BLaER1 treated with 17β-estradiol and CSF1 and Interleukin-3, amounts not matched to agents 10 nM and 100 nM (cell line): ENCODE data around the gene CCDC91.

Source experiments
- H3K27ac ChIP-seq, 11 experiments: shearing (Covaris generic); formaldehyde crosslinking; 2 replicates each; pipeline ENCODE4 v1.8.1; 2022
- H3K27me3 ChIP-seq, 11 experiments: shearing (Covaris generic); formaldehyde crosslinking; 2 replicates each; pipeline ENCODE4 v1.8.1; 2022
- H3K36me3 ChIP-seq, 11 experiments: shearing (Covaris generic); formaldehyde crosslinking; 2 replicates each; pipeline ENCODE4 v1.8.1; 2022
- H3K4me1 ChIP-seq, 10 experiments: shearing (Covaris generic); formaldehyde crosslinking; 2 replicates each; pipeline ENCODE4 v1.8.1; 2022
- H3K4me2 ChIP-seq, 11 experiments: shearing (Covaris generic); formaldehyde crosslinking; 2 replicates each; pipeline ENCODE4 v1.8.1; 2022
- H3K4me3 ChIP-seq, 10 experiments: shearing (Covaris generic); formaldehyde crosslinking; 2 replicates each; pipeline ENCODE4 v1.8.1; 2022
- H3K9ac ChIP-seq, 11 experiments: shearing (Covaris generic); formaldehyde crosslinking; 2 replicates each; pipeline ENCODE4 v1.8.1; 2022
- H3K9me3 ChIP-seq, 11 experiments: shearing (Covaris generic); formaldehyde crosslinking; replicated peaks in 1 of 11; 2 replicates each; pipeline ENCODE4 v1.8.1; 2022
- H4K20me1 ChIP-seq, 11 experiments: shearing (Covaris generic); formaldehyde crosslinking; 2 replicates each; pipeline ENCODE4 v1.8.1; 2022
- Cebpa-rat ChIP-seq, 11 experiments: shearing (Covaris generic); IDR thresholded peaks; 2 replicates each; pipeline ENCODE4 v1.8.1; 2022

Gene CCDC91

GRCh38 chr12:28390761-28391385 lies 200.6 kb downstream of the CCDC91 start:
- TF ChIP-seq Cebpa-rat (IDR thresholded peaks at IDR 0.05): no peak
- Histone ChIP-seq H3K36me3 (peaks cover 0 to 45% (median 4%) of the 10 kb centered on the region in 11 experiments; a peak in 7 of 22 replicates), H3K27me3 (no peaks in the 10 kb centered on the region), H3K4me1 (peaks cover 0 to 30% (median 10%) of the 10 kb centered on the region in 10 experiments; a peak in 10 of 20 replicates), H3K4me2 (peak overlapping the region in 2 of 11 experiments; percentile 16 to 28; a peak in 2 of 22 replicates), H3K9me3 (peaks cover 0 to 7% (median 0%) of the 10 kb centered on the region in 11 experiments; a peak in 5 of 22 replicates), H3K9ac (no peak overlapping the region), H3K4me3 (no peak overlapping the region), H4K20me1 (no peaks in the 10 kb centered on the region), H3K27ac (no peak overlapping the region)

- Histone ChIP-seq H3K36me3 (peaks cover 0 to 31% (median 7%) of the 10 kb centered on the region in 11 experiments; a peak in 15 of 22 replicates), H3K27me3 (no peaks in the 10 kb centered on the region), H3K4me1 (no peaks in the 10 kb centered on the region), H3K9ac (no peak overlapping the region), H3K4me3 (no peak overlapping the region), H3K4me2 (no peak overlapping the region), H4K20me1 (no peaks in the 10 kb centered on the region), H3K27ac (no peak overlapping the region), H3K9me3 (peaks cover 0 to 12% (median 6%) of the 10 kb centered on the region in 11 experiments; a peak in 12 of 22 replicates)
- no peak for TF ChIP-seq Cebpa-rat (IDR thresholded peaks at IDR 0.05)
These were observed 219.6 kb downstream of the CCDC91 start for GRCh38 chr12:28409892-28410291.

DNA sequence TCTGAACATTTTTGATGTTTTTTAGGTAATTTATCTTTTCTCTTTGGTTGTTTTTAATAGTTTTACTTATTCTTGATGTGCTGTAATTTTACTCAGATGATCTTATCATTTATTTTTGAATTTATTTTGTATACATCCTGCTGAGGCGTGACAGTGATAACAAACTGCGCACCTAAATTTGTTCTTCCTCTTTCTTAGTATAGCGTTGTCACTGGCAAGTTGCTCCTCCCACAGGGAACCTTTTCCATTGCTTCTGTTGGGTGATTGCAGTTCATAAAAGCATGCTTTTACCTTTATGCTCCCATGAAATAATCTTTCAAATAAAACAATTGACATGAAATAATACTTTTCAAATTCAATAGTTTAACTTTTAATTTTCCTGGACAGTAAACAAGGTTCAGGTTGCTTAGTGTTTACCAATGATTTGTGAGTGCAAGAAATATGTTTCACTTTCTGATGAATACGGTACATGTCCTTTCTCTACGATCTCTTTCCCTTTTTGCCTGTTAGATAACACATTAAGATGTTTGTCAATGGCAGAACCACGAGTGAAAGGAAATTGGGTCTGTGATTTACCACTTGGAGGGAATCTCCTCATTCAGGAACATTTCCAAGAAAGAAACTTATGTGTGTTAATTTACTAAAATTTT lies 223.3 kb downstream of the CCDC91 start:
- Histone ChIP-seq H3K36me3 (peaks cover 0 to 20% (median 7%) of the 10 kb centered on the region in 11 experiments; a peak in 15 of 22 replicates), H3K4me3 (no peak overlapping the region), H3K9me3 (peaks cover 0 to 12% (median 6%) of the 10 kb centered on the region in 11 experiments; a peak in 12 of 22 replicates), H3K9ac (no peak overlapping the region), H3K27me3 (no peaks in the 10 kb centered on the region), H3K4me2 (no peak overlapping the region), H4K20me1 (no peaks in the 10 kb centered on the region), H3K4me1 (no peaks in the 10 kb centered on the region), H3K27ac (no peak overlapping the region)
- TF ChIP-seq Cebpa-rat (IDR thresholded peaks at IDR 0.05): no peak

- no peaks in the 10 kb centered on the region for H3K4me1 ChIP-seq
- no peaks in the 10 kb centered on the region for H3K27me3 ChIP-seq
- no peak overlapping the region for H3K9ac ChIP-seq
- no peak overlapping the region for H3K4me3 ChIP-seq
- H3K27ac ChIP-seq: no peak overlapping the region
- peaks cover 0 to 12% (median 6%) of the 10 kb centered on the region in 11 experiments; a peak in 12 of 22 replicates for H3K9me3 ChIP-seq
- H4K20me1 ChIP-seq: no peaks in the 10 kb centered on the region
- H3K36me3 ChIP-seq: peaks cover 0 to 19% (median 7%) of the 10 kb centered on the region in 11 experiments; a peak in 15 of 22 replicates
- H3K4me2 ChIP-seq: no peak overlapping the region
- TF ChIP-seq Cebpa-rat (IDR thresholded peaks at IDR 0.05): no peak
These were observed 225.5 kb downstream of the CCDC91 start for GRCh38 chr12:28415755-28416154.

- Histone ChIP-seq H3K27ac (no peak overlapping the region), H3K9me3 (peaks cover 0 to 6% (median 0%) of the 10 kb centered on the region in 11 experiments; a peak in 3 of 22 replicates), H4K20me1 (no peaks in the 10 kb centered on the region), H3K27me3 (no peaks in the 10 kb centered on the region), H3K4me3 (no peak overlapping the region), H3K36me3 (peaks cover 0 to 7% (median 0%) of the 10 kb centered on the region in 11 experiments; a peak in 1 of 22 replicates), H3K9ac (no peak overlapping the region), H3K4me1 (no peaks in the 10 kb centered on the region), H3K4me2 (no peak overlapping the region)
- TF ChIP-seq Cebpa-rat (IDR thresholded peaks at IDR 0.05): no peak
These were observed 231.1 kb downstream of the CCDC91 start for GRCh38 chr12:28421374-28421773.

DNA sequence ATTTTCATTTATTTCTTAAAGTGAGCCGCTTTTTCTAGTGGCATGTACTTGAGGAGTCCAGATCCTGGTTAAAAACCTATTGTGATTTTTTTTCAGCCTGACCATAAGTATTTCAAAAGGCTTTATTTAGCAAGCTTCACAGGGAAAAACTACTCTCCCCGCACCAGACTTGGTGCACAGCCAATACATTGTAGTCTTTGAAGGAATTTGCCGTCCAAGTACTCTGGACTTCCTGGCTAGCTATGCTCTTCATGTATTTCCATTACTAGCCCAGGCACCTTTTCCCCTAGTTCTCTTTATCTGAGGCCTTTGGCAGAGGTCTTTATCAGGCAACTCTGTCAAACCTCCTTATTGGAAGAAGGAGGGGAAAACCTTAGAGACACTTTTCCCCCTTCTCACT lies 234.7 kb downstream of the CCDC91 start:
- no peak for TF ChIP-seq Cebpa-rat (IDR thresholded peaks at IDR 0.05)
- H3K27me3 ChIP-seq: no peaks in the 10 kb centered on the region

DNA sequence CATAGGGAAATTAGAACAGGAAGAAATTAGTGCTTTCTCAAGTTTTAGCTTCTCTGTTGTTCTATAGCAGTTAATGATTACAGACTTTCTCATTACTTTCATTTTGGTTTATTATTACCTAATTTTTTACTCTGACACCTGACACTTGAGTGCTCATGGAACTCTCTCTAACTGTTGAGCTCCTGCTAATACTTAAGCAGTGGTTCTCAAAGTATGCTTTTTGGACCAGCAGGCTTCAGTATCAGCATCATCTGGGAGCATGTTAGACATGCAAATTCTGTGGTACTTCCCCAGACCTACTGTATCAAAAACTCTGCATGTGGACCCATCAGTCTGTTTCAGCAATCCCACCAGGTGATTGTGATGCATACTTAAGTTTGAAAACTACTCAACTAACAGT lies 235.3 kb downstream of the CCDC91 start:
- Histone ChIP-seq H4K20me1 (no peaks in the 10 kb centered on the region), H3K9ac (no peak overlapping the region), H3K4me3 (no peak overlapping the region), H3K4me1 (no peaks in the 10 kb centered on the region), H3K27ac (no peak overlapping the region), H3K9me3 (peaks cover 0 to 6% (median 0%) of the 10 kb centered on the region in 11 experiments; a peak in 3 of 22 replicates), H3K4me2 (no peak overlapping the region), H3K36me3 (peaks cover 0 to 7% (median 0%) of the 10 kb centered on the region in 11 experiments; a peak in 2 of 22 replicates), H3K27me3 (no peaks in the 10 kb centered on the region)
- TF ChIP-seq Cebpa-rat (IDR thresholded peaks at IDR 0.05): no peak

More for the DNA sequence above, 234.7 kb downstream of the CCDC91 start:
- H3K27ac ChIP-seq: no peak overlapping the region
- H3K4me3 ChIP-seq: no peak overlapping the region
- no peaks in the 10 kb centered on the region for H3K4me1 ChIP-seq
- no peak overlapping the region for H3K9ac ChIP-seq
- no peak overlapping the region for H3K4me2 ChIP-seq
- H3K36me3 ChIP-seq: peaks cover 0 to 7% (median 0%) of the 10 kb centered on the region in 11 experiments; a peak in 2 of 22 replicates
- peaks cover 0 to 6% (median 0%) of the 10 kb centered on the region in 11 experiments; a peak in 3 of 22 replicates for H3K9me3 ChIP-seq
- no peaks in the 10 kb centered on the region for H4K20me1 ChIP-seq

- no peak overlapping the region for H3K4me2 ChIP-seq
- no peaks in the 10 kb centered on the region for H4K20me1 ChIP-seq
- H3K9ac ChIP-seq: no peak overlapping the region
- no peaks in the 10 kb centered on the region for H3K9me3 ChIP-seq
- H3K4me1 ChIP-seq: no peaks in the 10 kb centered on the region
- H3K4me3 ChIP-seq: no peak overlapping the region
- TF ChIP-seq Cebpa-rat (IDR thresholded peaks at IDR 0.05): no peak
- H3K27ac ChIP-seq: no peak overlapping the region
- peaks cover 0 to 5% (median 0%) of the 10 kb centered on the region in 11 experiments; a peak in 2 of 22 replicates for H3K36me3 ChIP-seq
- H3K27me3 ChIP-seq: no peaks in the 10 kb centered on the region
These were observed 236.8 kb downstream of the CCDC91 start for GRCh38 chr12:28427046-28427445.

DNA sequence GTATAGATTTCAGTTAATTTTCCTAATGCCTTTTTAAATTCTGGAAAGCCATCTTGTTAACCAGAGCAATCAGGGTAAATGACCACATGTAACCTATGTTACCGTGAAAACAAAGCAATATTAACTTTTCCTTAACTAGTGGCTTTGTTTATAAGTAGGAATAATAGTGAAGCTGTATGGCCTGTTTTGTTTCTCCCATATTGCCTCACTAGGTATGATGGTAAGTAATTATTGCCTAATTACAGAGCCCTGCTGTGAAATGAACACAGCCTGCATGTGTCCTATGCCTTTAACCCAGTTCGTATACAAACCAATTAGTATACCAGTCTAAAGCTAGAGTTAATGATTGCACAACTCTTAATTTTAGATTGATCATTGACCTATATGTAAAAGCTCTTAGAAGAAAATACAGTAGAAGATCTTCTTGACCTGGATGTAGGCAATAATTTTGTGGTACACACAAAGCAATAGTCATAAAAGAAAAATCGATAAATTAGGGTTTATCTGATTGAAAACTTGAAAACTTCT lies 249.9 kb downstream of the CCDC91 start:
- peak in 1 of 11 experiments; percentile 40; a peak in 1 of 22 replicates for TF ChIP-seq Cebpa-rat (IDR thresholded peaks at IDR 0.05)
- H3K9ac ChIP-seq: no peak overlapping the region
- H3K9me3 ChIP-seq: no peaks in the 10 kb centered on the region
- no peaks in the 10 kb centered on the region for H3K27me3 ChIP-seq
- no peaks in the 10 kb centered on the region for H4K20me1 ChIP-seq
- no peak overlapping the region for H3K4me2 ChIP-seq
- no peaks in the 10 kb centered on the region for H3K36me3 ChIP-seq
- no peak overlapping the region for H3K4me3 ChIP-seq
- H3K4me1 ChIP-seq: peaks cover 0 to 12% (median 2%) of the 10 kb centered on the region in 10 experiments; a peak in 5 of 20 replicates
- H3K27ac ChIP-seq: no peak overlapping the region
